DOHH2 (cell line): ENCODE results near the gene ASB13.

Source experiments
- H3F3A ChIP-seq: fragments of 200-600 bp; sonication (generic), shearing (Covaris generic); 2 replicates; pipeline ENCODE4 v1.6.0; 2016; ENCODE audit warnings: antibody characterized with exemption, mild to moderate bottlenecking; ENCODE audit not compliant: control insufficient read depth, insufficient read depth
- H3K27ac ChIP-seq: fragments of 200-600 bp; sonication (generic); 2 replicates; pipeline ENCODE4 v1.5.1; 2014; ENCODE audit warnings: low read depth, mild to moderate bottlenecking, low read length, moderate library complexity
- H3K27me3 ChIP-seq: fragments of 200-600 bp; sonication (generic); 2 replicates; pipeline ENCODE4 v1.6.1; 2014; ENCODE audit warnings: mild to moderate bottlenecking, low read length, mixed read lengths; ENCODE audit not compliant: control insufficient read depth
- H3K36me3 ChIP-seq: fragments of 200-600 bp; sonication (generic); 2 replicates; pipeline ENCODE4 v1.6.1; 2014; ENCODE audit warnings: mild to moderate bottlenecking, low read length, moderate library complexity, mixed read lengths; ENCODE audit not compliant: control insufficient read depth
- H3K4me1 ChIP-seq: fragments of 200-600 bp; sonication (generic); 2 replicates; pipeline ENCODE4 v1.6.1; 2014; ENCODE audit warnings: mild to moderate bottlenecking, low read length, mixed read lengths; ENCODE audit not compliant: control insufficient read depth
- H3K4me2 ChIP-seq: fragments of 200-600 bp; sonication (generic); 2 replicates; pipeline ENCODE4 v1.6.0; 2014; ENCODE audit warnings: mild to moderate bottlenecking, low read length, moderate library complexity
- H3K4me3 ChIP-seq: fragments of 200-600 bp; sonication (generic); 2 replicates; pipeline ENCODE4 v1.5.1; 2014; ENCODE audit warnings: mild to moderate bottlenecking, low read length, mixed read lengths
- H3K79me2 ChIP-seq: fragments of 200-600 bp; sonication (generic); 2 replicates; pipeline ENCODE4 v1.6.1; 2014; ENCODE audit warnings: mild to moderate bottlenecking, low read length, mixed read lengths; ENCODE audit not compliant: control insufficient read depth
- H3K9me2 ChIP-seq: fragments of 200-600 bp; sonication (generic); replicated peaks from 2 replicates; pipeline ENCODE4 v1.6.1; 2014; ENCODE audit warnings: mild to moderate bottlenecking, low read length, mixed read lengths; ENCODE audit not compliant: control insufficient read depth
- H3K9me3 ChIP-seq: fragments of 200-600 bp; sonication (generic); 2 replicates; pipeline ENCODE4 v1.6.1; 2014; ENCODE audit warnings: antibody characterized with exemption, low read length, mixed read lengths; ENCODE audit not compliant: control insufficient read depth, insufficient read depth
- H4K20me1 ChIP-seq: fragments of 200-600 bp; sonication (generic); 2 replicates; pipeline ENCODE4 v1.6.0; 2014; ENCODE audit warnings: low read depth, mild to moderate bottlenecking, antibody characterized with exemption, low read length, moderate library complexity; ENCODE audit not compliant: control insufficient read depth, insufficient read depth
- EZH2phosphoT487 ChIP-seq: fragments of 200-600 bp; sonication (generic); IDR thresholded peaks from 2 replicates; pipeline ENCODE4 v1.6.1; 2017; ENCODE audit warnings: borderline replicate concordance, mild to moderate bottlenecking, antibody characterized with exemption, low read length, moderate library complexity, mixed read lengths
- TF ChIP-seq, protein P1 (sequence below): fragments of 200-600 bp; sonication (generic); IDR thresholded peaks from one replicate; pipeline ENCODE4 v1.5.1; 2014; ENCODE audit warnings: antibody characterized with exemption, mild to moderate bottlenecking, low read depth, low read length; ENCODE audit not compliant: poor library complexity, severe bottlenecking

Gene ASB13

DNA sequence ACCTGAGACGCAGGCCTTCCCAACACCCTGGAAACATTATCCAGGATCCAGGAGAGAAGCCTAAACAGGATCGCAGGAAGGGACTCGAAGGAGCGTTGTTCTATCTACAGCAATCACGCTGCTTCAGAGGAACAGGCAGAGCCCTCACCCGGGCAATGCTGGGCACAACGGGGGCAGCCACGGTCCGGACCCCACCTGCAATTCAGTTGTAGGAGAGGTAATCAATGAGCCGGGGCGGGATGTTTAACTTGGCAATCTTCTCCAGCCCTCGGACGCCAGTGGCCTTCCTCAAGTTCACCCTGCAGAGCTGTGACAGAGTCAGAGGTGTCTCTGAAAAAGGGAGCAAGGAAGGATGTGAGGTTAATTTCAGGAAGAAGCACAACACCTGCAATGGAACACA, 25.9 kb downstream of the ASB13 start:
- Histone ChIP-seq H4K20me1 (no peaks in the 10 kb centered on the region), H3K4me1 (peaks cover 14% of the 10 kb centered on the region), H3K79me2 (peaks cover 17% of the 10 kb centered on the region), H3K27me3 (no peaks in the 10 kb centered on the region), H3K4me2 (no peak overlapping the region), H3K36me3 (peaks cover 67% of the 10 kb centered on the region), H3F3A (peaks cover 17% of the 10 kb centered on the region), H3K27ac (no peak overlapping the region), H3K9me3 (no peaks in the 10 kb centered on the region), H3K4me3 (no peak overlapping the region), H3K9me2 (no peaks in the 10 kb centered on the region)
- no peak for TF ChIP-seq EZH2phosphoT487
- TF ChIP-seq, protein P1, sequence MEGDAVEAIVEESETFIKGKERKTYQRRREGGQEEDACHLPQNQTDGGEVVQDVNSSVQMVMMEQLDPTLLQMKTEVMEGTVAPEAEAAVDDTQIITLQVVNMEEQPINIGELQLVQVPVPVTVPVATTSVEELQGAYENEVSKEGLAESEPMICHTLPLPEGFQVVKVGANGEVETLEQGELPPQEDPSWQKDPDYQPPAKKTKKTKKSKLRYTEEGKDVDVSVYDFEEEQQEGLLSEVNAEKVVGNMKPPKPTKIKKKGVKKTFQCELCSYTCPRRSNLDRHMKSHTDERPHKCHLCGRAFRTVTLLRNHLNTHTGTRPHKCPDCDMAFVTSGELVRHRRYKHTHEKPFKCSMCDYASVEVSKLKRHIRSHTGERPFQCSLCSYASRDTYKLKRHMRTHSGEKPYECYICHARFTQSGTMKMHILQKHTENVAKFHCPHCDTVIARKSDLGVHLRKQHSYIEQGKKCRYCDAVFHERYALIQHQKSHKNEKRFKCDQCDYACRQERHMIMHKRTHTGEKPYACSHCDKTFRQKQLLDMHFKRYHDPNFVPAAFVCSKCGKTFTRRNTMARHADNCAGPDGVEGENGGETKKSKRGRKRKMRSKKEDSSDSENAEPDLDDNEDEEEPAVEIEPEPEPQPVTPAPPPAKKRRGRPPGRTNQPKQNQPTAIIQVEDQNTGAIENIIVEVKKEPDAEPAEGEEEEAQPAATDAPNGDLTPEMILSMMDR: no peak

DNA sequence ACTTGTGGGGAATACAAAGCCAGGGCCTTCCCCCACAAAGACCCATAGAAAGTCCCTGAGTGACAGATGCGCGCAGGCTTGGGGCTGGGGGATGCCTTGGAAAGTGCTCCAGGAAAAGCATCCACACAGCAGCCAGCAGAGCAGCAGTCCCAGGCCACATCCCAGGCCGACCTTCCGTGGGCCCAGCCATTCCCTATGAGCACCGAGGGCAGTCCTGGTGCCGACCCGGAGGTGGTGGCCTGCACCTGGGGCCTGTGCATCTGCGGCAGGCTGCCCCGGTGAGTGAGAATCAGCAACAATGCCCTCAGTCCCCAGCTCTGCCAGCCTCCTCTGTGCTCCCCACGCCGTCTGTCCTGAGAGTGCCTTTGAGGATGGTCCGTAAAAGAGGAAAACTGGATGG, 26.4 kb downstream of the ASB13 start:
- Histone ChIP-seq H3K4me1 (peaks cover 10% of the 10 kb centered on the region), H3K9me3 (no peaks in the 10 kb centered on the region), H4K20me1 (no peaks in the 10 kb centered on the region), H3K79me2 (peaks cover 14% of the 10 kb centered on the region), H3K27ac (no peak overlapping the region), H3K9me2 (no peaks in the 10 kb centered on the region), H3K27me3 (no peaks in the 10 kb centered on the region), H3K4me2 (no peak overlapping the region), H3F3A (peaks cover 16% of the 10 kb centered on the region), H3K4me3 (no peak overlapping the region), H3K36me3 (peaks cover 67% of the 10 kb centered on the region)
- TF ChIP-seq, protein P1: no peak
- TF ChIP-seq EZH2phosphoT487: no peak

DNA sequence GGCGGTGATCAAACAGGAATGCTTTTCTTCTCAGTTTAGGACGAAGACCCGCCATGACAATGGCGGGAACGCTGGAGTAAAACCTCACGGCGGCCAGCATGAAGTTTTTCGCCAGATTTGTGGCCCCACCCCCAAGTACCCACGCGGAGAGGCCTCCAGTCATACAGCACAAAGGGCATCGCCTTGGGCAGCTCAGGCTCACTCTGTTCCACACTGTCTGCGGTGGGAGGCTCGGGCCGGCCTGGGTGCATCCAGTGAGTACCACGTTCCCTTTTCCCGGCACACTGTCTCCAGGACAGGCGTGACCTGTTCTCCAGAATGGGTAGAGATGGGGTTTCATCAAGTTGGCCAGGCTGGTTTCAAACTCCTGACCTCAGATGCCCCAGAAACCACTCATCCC, 27.3 kb downstream of the ASB13 start:
- Histone ChIP-seq H3K9me3 (no peaks in the 10 kb centered on the region), H3K9me2 (no peaks in the 10 kb centered on the region), H3F3A (peaks cover 9% of the 10 kb centered on the region; the same call in 1 of the 2 replicates), H3K79me2 (peaks cover 5% of the 10 kb centered on the region), H3K27ac (no peak overlapping the region), H3K27me3 (no peaks in the 10 kb centered on the region), H3K4me1 (peaks cover 4% of the 10 kb centered on the region; the same call in 1 of the 2 replicates), H3K4me3 (no peak overlapping the region), H3K4me2 (no peak overlapping the region), H3K36me3 (peaks cover 58% of the 10 kb centered on the region), H4K20me1 (no peaks in the 10 kb centered on the region)
- TF ChIP-seq EZH2phosphoT487: no peak
- TF ChIP-seq, protein P1: no peak
